ENCODE results near the gene PHF21A.

DNA sequence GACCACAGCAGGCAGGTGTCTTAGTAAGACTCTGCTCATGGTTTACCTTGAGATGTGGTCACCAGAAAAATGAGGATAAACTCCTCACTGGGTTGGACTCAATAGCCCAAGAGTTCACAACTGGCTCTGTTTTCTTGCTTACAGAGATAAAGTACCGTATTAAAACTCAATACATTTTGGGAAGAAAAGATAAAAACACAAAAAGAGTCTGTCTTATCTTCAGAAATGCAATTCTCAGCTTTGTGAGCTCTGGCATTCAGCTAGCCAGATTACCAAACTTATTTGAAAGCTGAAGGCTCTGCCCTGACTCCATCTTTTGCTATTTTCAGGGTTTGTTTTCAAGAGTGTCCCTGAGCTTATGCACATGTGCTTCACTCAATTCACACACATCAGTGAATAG, 75.4 kb downstream of the PHF21A start:
- TF ChIP-seq, protein P1, sequence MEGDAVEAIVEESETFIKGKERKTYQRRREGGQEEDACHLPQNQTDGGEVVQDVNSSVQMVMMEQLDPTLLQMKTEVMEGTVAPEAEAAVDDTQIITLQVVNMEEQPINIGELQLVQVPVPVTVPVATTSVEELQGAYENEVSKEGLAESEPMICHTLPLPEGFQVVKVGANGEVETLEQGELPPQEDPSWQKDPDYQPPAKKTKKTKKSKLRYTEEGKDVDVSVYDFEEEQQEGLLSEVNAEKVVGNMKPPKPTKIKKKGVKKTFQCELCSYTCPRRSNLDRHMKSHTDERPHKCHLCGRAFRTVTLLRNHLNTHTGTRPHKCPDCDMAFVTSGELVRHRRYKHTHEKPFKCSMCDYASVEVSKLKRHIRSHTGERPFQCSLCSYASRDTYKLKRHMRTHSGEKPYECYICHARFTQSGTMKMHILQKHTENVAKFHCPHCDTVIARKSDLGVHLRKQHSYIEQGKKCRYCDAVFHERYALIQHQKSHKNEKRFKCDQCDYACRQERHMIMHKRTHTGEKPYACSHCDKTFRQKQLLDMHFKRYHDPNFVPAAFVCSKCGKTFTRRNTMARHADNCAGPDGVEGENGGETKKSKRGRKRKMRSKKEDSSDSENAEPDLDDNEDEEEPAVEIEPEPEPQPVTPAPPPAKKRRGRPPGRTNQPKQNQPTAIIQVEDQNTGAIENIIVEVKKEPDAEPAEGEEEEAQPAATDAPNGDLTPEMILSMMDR (conservative IDR thresholded peaks at IDR 0.05; ENCODE audit: low read length), result no peak
- no peak for TF ChIP-seq EZH2phosphoT487 (IDR thresholded peaks at IDR 0.05; ENCODE audit: borderline replicate concordance, low read depth, low read length)
